ENCODE data around the gene SBK2. TPM values are rescaled to one million over a fixed set of nuclear protein-coding genes. Genes with fewer than 3 reads are reported as not detected.
"Not testable (repeated sequence)": the region's sequence is repeated elsewhere in the genome, so short reads cannot be mapped to it uniquely, and the experiment has no call there.

SBK2 gene
- total RNA-seq, 1 donor from 2014 or later, result not detected

DNA sequence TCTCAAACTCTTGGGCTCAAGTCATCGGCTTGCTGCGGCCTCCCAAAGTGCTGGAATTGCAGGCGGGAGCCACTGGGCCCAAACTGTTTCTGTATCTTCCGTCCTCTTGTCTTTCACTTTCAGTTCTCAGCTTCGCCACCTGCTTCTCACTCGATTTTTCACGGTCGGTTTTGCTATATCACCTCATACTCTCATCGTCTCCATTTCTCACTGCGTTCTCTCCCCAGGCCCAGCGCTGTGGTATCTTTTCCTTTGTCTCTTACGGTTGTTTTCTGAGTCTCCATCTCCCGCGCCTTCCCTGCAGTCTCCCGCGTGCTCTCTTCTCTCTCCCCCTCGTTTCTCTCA lies 33.8 kb downstream of the SBK2 start:
- DNase-seq (ENCODE audit: low spot score), result no peak

GRCh38 chr19:55502197-55502952 lies 34.6 kb downstream of the SBK2 start:
- DNase-seq (ENCODE audit: low spot score), result no peak

DNA sequence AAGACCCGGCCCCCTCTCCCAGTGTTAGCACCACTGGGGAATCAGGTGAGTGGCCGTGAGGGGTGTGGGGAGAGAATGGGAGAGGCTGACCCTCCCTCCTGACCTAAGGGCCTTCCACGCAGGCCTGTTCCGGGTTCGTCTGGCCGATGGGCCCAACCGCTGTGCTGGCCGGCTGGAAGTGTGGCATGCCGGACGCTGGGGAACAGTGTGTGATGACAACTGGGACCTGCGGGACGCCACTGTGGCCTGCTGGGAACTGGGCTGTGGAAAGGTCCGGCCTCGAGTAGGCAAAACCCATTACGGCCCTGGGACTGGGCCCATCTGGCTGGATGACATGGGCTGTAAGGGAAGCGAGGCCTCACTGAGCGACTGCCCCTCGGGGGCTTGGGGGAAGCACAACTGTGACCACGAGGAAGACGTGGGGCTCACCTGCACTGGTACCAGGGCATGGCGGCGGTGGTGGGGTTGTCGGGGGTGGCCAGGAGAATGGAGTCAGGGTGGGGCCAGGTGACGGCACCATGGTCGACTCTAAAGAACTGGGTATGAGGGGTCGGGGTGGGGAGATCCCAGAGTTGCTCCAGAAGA lies 36.5 kb downstream of the SBK2 start:
- DNase-seq (ENCODE audit: low spot score), result no peak

- DNase-seq (ENCODE audit: low spot score), result no peak
Measured at GRCh38 chr19:55498246-55498840, 38.6 kb downstream of the SBK2 start.

GRCh38 chr19:55497763-55498162 lies 39.2 kb downstream of the SBK2 start:
- no peak for DNase-seq (ENCODE audit: low spot score)

DNA sequence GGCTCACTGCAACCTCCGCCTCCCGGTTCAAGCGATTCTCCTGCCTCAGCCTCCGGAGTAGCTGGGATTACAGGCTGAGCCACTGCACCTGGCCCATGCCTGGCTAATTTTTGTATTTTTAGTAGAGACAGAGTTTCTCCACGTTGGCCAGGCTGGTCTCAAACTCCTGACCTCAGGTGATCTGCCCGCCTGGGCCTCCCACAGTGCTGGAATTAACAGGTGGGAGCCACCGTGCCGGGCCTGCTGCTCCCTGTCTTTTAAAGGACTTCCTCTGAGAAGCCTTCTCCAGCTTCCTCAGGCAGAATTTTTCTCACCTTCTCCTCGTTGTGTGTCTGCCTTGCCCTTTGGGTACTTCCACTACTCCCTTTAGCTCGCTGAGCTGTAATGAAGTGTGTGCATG lies 40.1 kb downstream of the SBK2 start:
- not testable (repeated sequence) for DNase-seq (ENCODE audit: low spot score)

DNA sequence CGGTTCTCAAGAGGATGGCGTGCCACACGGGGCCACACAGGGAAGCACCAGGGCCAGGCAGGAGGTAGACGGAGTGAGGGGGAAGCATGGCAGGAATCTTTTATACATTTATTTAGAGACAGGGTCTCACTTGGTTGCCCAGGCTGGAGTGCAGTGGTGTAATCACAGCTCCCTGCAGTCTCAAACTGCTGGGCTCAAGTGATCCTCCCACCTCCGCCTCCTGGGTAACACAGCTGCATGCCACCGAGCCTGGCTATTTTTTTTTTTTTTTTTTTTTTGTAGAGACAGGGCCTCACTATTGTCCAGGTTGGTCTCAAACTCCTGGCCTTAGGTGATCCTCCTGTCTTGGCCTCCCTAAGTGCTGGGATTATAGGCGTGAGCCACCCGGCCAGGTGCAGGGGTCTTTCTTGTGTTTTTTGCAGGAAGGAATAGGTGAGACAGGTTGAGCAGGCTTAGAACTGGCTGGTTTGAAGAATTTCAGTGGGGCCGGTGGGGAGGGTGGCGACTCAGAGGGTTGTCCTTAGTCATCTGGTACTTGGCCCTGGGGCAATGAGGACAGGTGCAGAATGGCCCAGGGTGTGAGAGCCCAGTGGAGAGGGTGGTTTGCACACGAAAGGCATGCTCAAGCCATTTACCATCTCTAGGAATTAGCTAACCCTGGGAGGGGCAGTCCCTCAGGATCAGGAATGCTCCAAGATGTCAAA lies 41.1 kb downstream of the SBK2 start:
- no peak for DNase-seq (ENCODE audit: low spot score)

DNA sequence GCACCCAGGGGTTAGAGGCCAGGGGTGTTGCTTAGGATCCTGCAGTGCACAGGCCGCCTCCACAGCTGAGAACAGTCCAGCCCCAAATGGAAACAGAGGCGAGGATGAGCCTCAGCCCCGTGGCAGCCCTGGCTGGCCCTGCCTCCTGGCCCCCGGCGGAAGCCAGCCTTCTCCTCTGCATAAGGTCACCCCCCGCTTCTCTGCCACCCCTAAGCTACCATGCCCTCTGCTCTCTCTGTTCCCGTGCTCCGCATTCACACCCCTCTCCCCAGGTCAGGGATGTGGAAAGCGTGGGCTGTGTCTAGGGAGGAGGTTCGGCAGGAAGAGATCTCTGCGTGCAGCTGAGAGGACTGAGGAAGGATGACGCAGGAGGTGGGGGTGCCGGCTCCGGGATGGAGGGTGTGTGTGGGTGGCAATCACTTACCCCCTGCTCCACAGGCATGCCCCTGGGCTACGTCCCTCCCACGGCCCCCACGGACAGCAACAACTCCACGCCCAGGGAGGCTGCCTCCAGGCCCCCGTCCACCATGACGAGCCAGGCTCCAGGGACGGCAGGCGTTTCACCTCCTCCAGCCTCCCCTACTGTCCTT lies 42.7 kb downstream of the SBK2 start:
- DNase-seq (ENCODE audit: low spot score), result no peak

GRCh38 chr19:55493645-55494171 lies 43.2 kb downstream of the SBK2 start:
- DNase-seq (ENCODE audit: low spot score), result no peak

- no peak for DNase-seq (ENCODE audit: low spot score)
Measured at GRCh38 chr19:55493052-55493644, 43.8 kb downstream of the SBK2 start.

DNA sequence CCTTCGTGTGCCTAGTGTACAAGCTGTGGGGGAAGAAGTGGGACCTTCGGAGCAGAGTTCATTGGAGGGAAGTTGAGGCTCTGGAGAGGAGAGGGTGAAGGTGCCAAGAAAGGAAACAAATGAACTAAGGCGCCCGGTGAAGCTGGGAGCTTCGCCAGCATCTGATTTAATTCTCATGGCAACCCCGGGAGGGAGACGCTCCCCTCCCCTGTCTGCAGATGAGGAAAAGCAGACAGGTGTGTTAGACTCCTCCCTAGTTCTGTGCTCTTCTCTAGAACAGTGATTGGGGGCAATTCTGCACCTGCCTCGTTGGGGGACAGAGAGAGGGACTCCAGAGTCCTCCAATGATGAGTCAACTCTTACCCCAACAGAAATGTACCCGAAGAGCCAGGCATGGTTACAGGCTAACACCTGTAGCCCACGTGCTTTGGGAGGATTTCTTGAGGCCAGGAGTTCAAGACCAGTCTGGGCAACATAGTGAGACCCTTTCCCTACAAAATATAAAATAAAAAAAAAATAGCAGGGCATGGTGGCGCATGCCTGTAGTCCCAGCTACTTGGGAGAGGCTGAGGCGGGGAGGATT lies 44.5 kb downstream of the SBK2 start:
- DNase-seq (ENCODE audit: low spot score), result no peak

DNA sequence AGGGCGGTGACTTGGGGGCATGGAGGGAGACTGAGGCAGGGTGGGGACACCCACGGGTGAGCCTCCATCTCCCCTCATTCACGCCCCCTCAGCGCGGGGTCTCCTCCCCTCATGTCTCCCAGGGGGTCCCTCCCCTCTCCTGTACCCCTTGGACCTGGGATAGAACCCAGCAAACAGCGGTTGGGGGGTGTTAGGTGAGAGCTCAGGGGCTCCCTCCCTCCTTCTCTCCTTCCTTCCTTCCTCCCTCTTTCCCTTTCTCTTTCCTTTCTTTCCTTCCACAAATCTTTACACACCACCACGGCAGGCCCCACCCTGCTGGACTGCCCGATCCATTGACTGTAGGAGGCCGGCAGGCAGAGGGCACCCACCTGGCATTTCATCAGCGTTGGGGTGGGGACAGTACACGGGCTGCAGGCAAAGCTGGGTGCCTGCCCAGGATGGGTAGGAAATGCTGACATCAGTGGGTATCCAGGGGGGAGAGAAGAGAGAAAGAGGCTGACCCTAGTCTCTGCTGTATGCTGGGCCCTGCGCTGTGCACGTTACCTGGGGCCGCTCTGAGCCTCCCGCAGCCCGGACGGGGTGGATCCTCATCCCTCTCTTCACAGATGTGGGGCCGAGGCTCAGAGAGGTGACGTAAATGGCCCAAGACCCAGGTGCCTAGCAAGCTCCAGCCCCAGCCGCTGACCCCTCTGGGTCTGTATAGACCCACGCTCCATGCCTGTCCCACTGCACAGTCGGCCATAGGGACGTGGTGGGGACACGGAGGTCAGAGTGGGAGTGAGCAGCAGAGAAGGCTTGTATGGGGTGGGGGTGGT lies 45.2 kb downstream of the SBK2 start:
- DNase-seq (ENCODE audit: low spot score), result no peak

- DNase-seq (ENCODE audit: low spot score), result no peak
Measured at GRCh38 chr19:55490478-55491432, 46.2 kb downstream of the SBK2 start.

DNA sequence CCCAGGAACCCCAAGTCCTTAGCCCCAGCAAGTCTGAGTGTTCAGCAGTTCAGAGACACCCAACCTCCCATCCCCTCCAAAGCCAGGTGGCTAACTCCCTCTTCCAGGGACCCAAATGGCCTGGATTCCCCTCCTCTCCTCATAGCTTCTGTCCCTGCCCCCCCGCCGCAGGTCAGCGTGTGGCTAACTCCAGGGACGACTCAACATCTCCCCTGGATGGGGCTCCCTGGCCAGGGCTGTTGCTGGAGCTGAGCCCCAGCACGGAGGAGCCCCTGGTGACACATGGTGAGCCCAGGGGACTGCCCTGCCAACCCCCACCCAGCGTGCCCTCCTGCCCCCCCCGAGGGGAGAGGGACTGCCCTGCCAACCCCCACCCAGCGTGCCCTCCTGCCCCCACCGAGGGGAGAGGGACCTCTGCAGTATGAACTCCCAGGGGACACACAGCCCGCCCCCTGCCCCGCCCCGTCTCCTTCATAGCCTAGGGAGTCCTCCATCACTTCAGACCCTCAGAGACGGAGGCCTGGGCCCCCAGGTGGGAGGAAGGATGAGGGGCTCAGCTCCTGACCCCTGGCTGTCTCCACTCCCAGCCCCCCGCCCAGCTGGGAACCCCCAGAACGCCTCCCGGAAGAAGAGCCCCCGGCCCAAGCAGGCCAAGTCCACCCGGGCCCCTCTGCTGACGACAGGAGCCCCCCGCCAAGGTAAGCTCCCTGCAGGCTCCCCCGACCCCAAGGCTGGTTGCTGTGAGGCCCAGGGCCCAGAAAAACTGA lies 47.0 kb downstream of the SBK2 start:
- no peak for DNase-seq (ENCODE audit: low spot score)

DNA sequence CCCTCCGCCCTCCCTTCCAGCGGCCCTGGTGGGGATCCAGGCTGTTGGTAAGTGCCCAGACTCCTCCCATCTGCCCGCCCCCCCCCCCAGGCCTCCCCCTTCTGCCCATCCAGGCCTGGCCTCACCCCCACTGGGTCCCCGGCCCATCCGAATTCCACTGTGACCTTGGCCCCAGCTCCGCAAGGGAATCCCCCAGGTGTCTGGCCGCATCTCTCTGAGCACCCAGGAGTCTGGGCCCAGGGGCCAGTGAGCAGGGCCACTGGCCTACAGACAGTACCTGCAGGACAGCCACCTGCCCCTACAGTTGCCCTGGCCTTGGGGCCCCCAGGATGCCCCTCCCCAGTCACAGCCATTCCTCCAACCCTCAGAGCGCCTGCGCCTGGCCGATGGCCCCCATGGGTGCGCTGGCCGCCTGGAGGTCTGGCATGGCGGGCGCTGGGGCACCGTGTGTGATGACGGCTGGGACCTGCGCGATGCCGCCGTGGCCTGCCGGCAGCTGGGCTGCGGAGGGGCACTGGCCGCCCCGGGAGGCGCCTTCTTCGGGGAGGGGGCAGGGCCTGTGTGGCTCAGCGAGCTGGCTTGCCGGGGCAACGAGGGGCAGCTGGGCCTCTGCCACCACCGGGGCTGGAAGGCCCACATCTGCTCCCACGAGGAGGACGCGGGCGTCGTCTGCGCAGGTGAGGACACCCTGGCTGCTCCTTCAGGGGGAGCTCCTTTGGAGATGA lies 47.8 kb downstream of the SBK2 start:
- DNase-seq (ENCODE audit: low spot score), result no peak

- DNase-seq (ENCODE audit: low spot score), result no peak
Measured at GRCh38 chr19:55487924-55488687, 48.8 kb downstream of the SBK2 start, which contains the start of gene SSC5D. Gene SSC5D, plus strand, starts transcription at chr19:55488436. Its CDS starts 154 bp downstream, at chr19:55488590.

Data from mesenteric fat pad (tissue), 1 donor.